Endothelial cell (in vitro differentiated cells): ENCODE data around the gene ROPN1L. TPM values are rescaled to one million over a fixed set of nuclear protein-coding genes. Genes with fewer than 3 reads are reported as not detected.
A peak's percentile ranks its signal among the peaks of the same experiment; 100 is the strongest.
"Not testable (repeated sequence)": the region's sequence is repeated elsewhere in the genome, so short reads cannot be mapped to it uniquely, and the experiment has no call there.

ENCODE experiments used
- DNase-seq: peaks from one replicate; pipeline ENCODE4 v3.0.0; 2021; ENCODE audit warnings: low spot score
- H3K27ac Mint-ChIP-seq: one replicate; pipeline ENCODE4 v1.8.0; 2021; ENCODE audit warnings: mixed read lengths, inconsistent platforms; ENCODE audit not compliant: unreplicated experiment
- H3K27me3 Mint-ChIP-seq: one replicate; pipeline ENCODE4 v1.8.0; 2021; ENCODE audit warnings: mild to moderate bottlenecking, moderate library complexity, mixed read lengths, inconsistent platforms; ENCODE audit not compliant: unreplicated experiment
- H3K36me3 Mint-ChIP-seq: one replicate; pipeline ENCODE4 v1.8.0; 2021; ENCODE audit warnings: mild to moderate bottlenecking, low read depth, mixed read lengths, inconsistent platforms; ENCODE audit not compliant: unreplicated experiment
- H3K4me1 Mint-ChIP-seq: one replicate; pipeline ENCODE4 v1.8.0; 2021; ENCODE audit warnings: mild to moderate bottlenecking, mixed read lengths, inconsistent platforms; ENCODE audit not compliant: unreplicated experiment
- H3K4me3 Mint-ChIP-seq: one replicate; pipeline ENCODE4 v1.8.0; 2021; ENCODE audit warnings: mild to moderate bottlenecking, mixed read lengths, inconsistent platforms; ENCODE audit not compliant: unreplicated experiment
- H3K9me3 Mint-ChIP-seq: one replicate; pipeline ENCODE4 v1.8.0; 2021; ENCODE audit warnings: mixed read lengths, inconsistent platforms; ENCODE audit not compliant: unreplicated experiment
- long read RNA-seq: library from polyadenylated mRNA; unstranded; transcript quantifications from one replicate; pipeline ENCODE4 v2.0.0, GENCODE V29; 2020; ENCODE audit not compliant: unreplicated experiment
- total RNA-seq: library from RNA; stranded (reverse); fragmentation: NEBNext Ultra II Directional; extraction: Animal tissue kit (Norgen Biotek cat#: 25700); gene quantifications from one replicate; pipeline ENCODE4 v1.2.1, GENCODE V29; 2021; ENCODE audit not compliant: unreplicated experiment
- TF ChIP-seq, protein P1 (sequence below): fragments of 200-600 bp; sonication (generic); IDR thresholded peaks from one replicate; pipeline ENCODE4 v1.5.0; 2021; ENCODE audit warnings: antibody characterized with exemption; ENCODE audit not compliant: unreplicated experiment

ROPN1L gene
- total RNA-seq: 4.0 TPM
- long read RNA-seq, partial matches to known transcripts: 0 of 3 reads
- long read RNA-seq, other reads (novel, unspliced or antisense): 0 of 3 reads

DNA sequence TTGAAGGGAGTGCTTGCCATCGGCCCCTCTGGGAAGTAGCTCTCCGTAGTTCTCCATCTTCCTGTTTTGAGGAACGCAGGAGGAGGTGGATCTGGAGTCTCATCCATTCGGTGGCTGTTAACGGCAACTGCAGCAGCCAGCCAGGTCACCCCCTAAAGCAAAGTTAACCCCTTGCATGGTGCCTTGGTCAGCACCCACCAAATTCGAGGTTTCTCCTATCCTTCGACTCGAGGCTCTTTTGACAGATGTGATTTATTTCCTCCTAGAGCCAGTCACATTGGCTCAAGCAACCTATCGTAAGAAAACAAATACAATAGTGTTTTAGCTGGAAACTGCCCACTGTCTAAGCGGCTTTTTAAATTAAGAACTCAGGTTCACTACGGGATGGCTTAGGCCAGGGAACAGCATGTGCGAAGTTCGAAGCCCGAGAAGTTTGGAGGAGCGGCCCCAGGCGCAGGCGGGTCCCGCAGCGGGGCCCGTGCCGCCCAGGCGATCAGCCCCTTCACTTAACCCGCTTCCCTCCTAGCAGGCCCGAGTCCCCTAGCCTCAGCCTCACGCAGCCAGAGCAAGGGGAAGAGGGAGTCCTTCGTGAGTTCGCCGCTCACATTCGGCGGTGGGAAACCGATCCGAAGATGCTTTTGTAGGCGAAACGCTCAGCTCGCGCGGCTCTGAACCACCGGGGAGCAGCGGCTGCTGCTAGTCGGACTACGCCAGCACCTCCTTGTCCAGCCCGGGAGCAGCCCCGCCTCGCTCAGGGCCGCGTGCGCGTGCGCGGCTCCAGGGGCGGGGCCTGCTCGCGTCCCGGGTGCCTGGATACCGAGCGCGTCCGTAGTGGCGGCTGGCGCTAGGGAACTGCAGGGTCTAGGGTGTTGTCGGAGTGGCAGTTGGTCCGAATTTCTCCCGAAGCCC, at the start of gene ROPN1L:
TSS of gene ROPN1L (plus strand) at position 797 of the 909 bp plus-strand sequence. CDS start 289 bp downstream, outside the sequence.
- TF ChIP-seq, protein P1, sequence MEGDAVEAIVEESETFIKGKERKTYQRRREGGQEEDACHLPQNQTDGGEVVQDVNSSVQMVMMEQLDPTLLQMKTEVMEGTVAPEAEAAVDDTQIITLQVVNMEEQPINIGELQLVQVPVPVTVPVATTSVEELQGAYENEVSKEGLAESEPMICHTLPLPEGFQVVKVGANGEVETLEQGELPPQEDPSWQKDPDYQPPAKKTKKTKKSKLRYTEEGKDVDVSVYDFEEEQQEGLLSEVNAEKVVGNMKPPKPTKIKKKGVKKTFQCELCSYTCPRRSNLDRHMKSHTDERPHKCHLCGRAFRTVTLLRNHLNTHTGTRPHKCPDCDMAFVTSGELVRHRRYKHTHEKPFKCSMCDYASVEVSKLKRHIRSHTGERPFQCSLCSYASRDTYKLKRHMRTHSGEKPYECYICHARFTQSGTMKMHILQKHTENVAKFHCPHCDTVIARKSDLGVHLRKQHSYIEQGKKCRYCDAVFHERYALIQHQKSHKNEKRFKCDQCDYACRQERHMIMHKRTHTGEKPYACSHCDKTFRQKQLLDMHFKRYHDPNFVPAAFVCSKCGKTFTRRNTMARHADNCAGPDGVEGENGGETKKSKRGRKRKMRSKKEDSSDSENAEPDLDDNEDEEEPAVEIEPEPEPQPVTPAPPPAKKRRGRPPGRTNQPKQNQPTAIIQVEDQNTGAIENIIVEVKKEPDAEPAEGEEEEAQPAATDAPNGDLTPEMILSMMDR: no peak
- H3K36me3 Mint-ChIP-seq: peaks cover 6% of the 10 kb centered on the region
- H3K27ac Mint-ChIP-seq: peak within 1 kb of the TSS; percentile 74
- peak within 1 kb of the TSS; percentile 90 for H3K4me3 Mint-ChIP-seq
- no peaks in the 10 kb centered on the region for H3K9me3 Mint-ChIP-seq
- H3K4me1 Mint-ChIP-seq: peaks cover 31% of the 10 kb centered on the region
- DNase-seq: peak; percentile 89
- H3K27me3 Mint-ChIP-seq: peaks cover 8% of the 10 kb centered on the region

- H3K9me3 Mint-ChIP-seq, H3K27me3 Mint-ChIP-seq, DNase-seq, H3K4me3 Mint-ChIP-seq, H3K4me1 Mint-ChIP-seq, H3K27ac Mint-ChIP-seq: not testable (repeated sequence)
- peaks cover 20% of the 10 kb centered on the region for H3K36me3 Mint-ChIP-seq
These were observed 48.9 kb upstream of the ROPN1L start for GRCh38 chr5:10392567-10393328.

DNA sequence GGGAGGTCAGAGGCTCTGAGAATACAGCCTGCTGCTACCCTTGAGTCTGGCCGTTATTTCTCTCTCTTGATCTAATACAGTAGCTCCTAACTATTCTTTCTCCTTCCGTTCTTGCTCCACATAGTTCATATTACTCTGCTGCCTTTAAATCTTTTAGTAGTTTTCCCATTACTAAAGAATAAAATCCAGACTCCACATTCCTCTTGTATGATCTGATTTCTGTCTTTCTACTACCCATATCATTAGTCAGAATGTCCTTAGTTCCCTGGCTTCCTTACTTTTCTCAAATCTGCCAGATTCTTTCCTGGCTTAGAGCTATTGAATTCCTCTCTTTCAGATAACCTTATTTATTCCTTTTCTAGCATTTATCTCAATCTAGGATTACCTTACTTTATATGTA, 48.2 kb upstream of the ROPN1L start:
- TF ChIP-seq, protein P1: no peak
- Mint-ChIP-seq H3K4me3 (no peak overlapping the region), H3K27me3 (peaks cover 1% of the 10 kb centered on the region), H3K27ac (no peak overlapping the region), H3K9me3 (no peaks in the 10 kb centered on the region), H3K36me3 (peaks cover 20% of the 10 kb centered on the region), H3K4me1 (no peaks in the 10 kb centered on the region)
- no peak for DNase-seq

DNA sequence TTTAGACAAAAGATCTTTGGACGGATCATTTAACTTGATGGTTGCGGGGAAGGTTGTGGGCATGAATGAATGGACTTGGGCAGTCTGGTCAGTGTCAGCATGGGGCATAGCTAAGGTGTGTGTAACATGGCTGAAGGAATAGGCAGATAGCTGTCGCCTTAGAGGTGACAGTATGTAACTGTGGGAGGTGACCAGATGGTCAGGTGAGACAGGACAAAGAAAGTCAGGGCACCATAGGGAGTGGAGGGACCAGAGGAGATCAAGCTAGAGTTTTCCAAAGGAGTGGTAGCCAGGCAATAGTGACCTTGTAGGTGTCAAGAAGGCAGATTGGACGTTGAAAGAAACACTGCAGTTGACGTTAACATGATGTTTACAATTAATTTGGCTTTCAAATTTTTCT, 45.1 kb upstream of the ROPN1L start:
- no peak for DNase-seq
- Mint-ChIP-seq H3K36me3 (peaks cover 17% of the 10 kb centered on the region), H3K27me3 (peaks cover 1% of the 10 kb centered on the region), H3K9me3 (no peaks in the 10 kb centered on the region), H3K27ac (no peak overlapping the region), H3K4me1 (no peaks in the 10 kb centered on the region), H3K4me3 (no peak overlapping the region)
- TF ChIP-seq, protein P1: no peak

- no peak for DNase-seq
- TF ChIP-seq, protein P1: no peak
- Mint-ChIP-seq H3K9me3 (no peaks in the 10 kb centered on the region), H3K27ac (no peak overlapping the region), H3K27me3 (peaks cover 1% of the 10 kb centered on the region), H3K4me1 (no peaks in the 10 kb centered on the region), H3K36me3 (peaks cover 11% of the 10 kb centered on the region), H3K4me3 (no peak overlapping the region)
These were observed 41.8 kb upstream of the ROPN1L start for GRCh38 chr5:10399839-10400238.
